Pancreas (tissue), 10 donors: ENCODE results near the gene RBM10. TPM values are rescaled to one million over a fixed set of nuclear protein-coding genes. Genes with fewer than 3 reads are reported as not detected.

ENCODE experiments used
- ATAC-seq, 4 donors: fragments of 200-7000 bp; cut with Tn5 transposase; one replicate each; pipeline versions ENCODE4 v1.8.0 to v1.9.1; 2020; ENCODE audit warnings: mild to moderate bottlenecking in 4 of 4, moderate library complexity in 4 of 4
- DNase-seq, 6 donors: peaks; one replicate each; pipeline ENCODE4 v3.0.0-alpha.2; 2020
- FAIRE-seq: peaks from 2 replicates; lab custom pipeline; 2012; peaks lifted over from hg19 to GRCh38; lab: Jason Lieb, UNC
- H3K27ac ChIP-seq, 4 donors: fragments of 200-600 bp; sonication (generic); 1 replicate in 3 of 4; 2 replicates in 1 of 4; pipeline versions ENCODE4 v1.5.0 to v1.8.0; 2020
- H3K27me3 ChIP-seq, 4 donors: fragments of 200-600 bp; one replicate each; pipeline ENCODE4 v1.8.0; 2021
- H3K36me3 ChIP-seq, 3 donors: fragments of 200-600 bp; sonication (generic) in 1 of 3; one replicate each; pipeline versions ENCODE4 v1.5.0 to v1.8.0; 2020 to 2021
- H3K4me1 ChIP-seq, 3 donors: fragments of 200-600 bp; one replicate each; pipeline ENCODE4 v1.8.0; 2021
- H3K4me3 ChIP-seq, 4 donors: fragments of 200-600 bp; sonication (generic) in 2 of 4; one replicate each; pipeline versions ENCODE4 v1.5.0 to v1.8.0; 2020 to 2021
- H3K9me3 ChIP-seq, 4 donors: fragments of 200-600 bp; one replicate each; pipeline ENCODE4 v1.8.0; 2021
- WGBS, 2 donors: extraction: QIAGEN DNeasy Blood & Tissue Kit; methylation state at CpG; one replicate each; pipeline ENCODE4 v1.1.7; 2013; 5-methylcytosine and 5-hydroxymethylcytosine counted together
- intact Hi-C, 3 donors: fragments of 100-400 bp; cut with DNase I; formaldehyde crosslinking; loops; one replicate each; pipeline versions ENCODE4 v1.11.1 to v1.14.2; 2022
- polyA plus RNA-seq, 2 donors: library from polyadenylated mRNA; stranded (reverse); fragments of 200-250 nt; gene quantifications; one replicate each; pipeline ENCODE4 v1.2.3, GENCODE V29; 2013
- total RNA-seq, 6 donors: library from RNA; stranded (reverse); fragmentation: NEBNext Ultra II Directional in 4 of 6; extraction: Animal tissue kit (Norgen Biotek cat#: 25700) in 4 of 6; gene quantifications; one replicate each; pipeline versions ENCODE4 v1.2.1 to v1.2.4, GENCODE V29; 2021 to 2023
- TF ChIP-seq, protein P1 (sequence below), 4 donors: fragments of 200-600 bp; sonication (generic) in 3 of 4; IDR thresholded peaks; one replicate each; pipeline versions ENCODE4 v1.5.0 to v1.8.0; 2021; ENCODE audit warnings: antibody characterized with exemption in 4 of 4
- donor health status: healthy with polysubstance abuse.
- donor health status: DM: no; HTN: no; CAD: no; lungs with moderate emphysema.
- donor health status: DM: no; HTN: no; CAD: no.
- donor health status: control.
- donor health status: control.
- donor health status: Bipolar disorder and iron deficiency.
- donor health status: DM: yes; HTN: yes; CAD: no.
- donor health status: DM: no; HTN: no; CAD: no.
- donor health status: DM: no; HTN: no; CAD: no.
- donor health status: DM: yes; HTN: yes; CAD: no.

Gene RBM10
- total and polyA plus RNA-seq, 8 donors: 13.3 to 42.0 (median 21.3) TPM

DNA sequence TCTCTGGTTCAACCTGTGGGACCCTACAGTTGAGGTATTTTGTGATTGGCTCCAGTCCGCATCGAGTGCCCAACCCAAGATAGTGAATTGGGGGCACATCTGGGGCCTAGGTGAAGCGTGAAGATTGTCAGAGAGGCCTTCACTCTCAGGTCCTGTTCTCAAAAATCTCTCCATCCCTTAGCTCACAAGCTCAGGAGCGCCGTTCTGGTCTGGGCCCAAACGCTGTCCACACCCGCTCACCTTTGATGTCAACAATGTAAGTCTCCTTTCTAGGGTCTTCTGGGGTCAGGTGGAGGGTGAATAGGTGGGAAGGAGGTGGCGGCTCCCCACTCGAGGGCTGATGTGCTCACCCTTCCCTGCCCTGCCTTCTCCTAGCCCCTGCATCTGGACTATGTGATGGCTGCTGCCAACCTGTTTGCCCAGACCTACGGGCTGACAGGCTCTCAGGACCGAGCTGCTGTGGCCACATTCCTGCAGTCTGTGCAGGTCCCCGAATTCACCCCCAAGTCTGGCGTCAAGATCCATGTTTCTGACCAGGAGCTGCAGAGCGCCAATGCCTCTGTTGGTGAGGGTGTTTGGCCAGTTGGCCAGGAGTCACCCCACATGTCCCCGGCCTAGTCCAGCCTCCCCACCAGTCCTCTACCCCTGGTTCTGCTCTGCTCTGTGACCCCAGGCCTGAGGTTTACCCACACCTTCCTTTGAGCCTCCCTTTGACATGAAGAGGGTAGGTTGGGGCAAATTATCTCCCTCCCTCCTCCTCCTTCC is 65.8 kb downstream of the RBM10 start:
- no peak for FAIRE-seq
- H3K4me3 ChIP-seq: no peak overlapping the region
- DNase-seq: peak in 2 of 6 donors; percentile 37 to 39
- intact Hi-C loops: no loop called here
- ATAC-seq: no peak
- no peaks in the 10 kb centered on the region for H3K9me3 ChIP-seq
- no peak overlapping the region for H3K27ac ChIP-seq
- peaks cover 4 to 72% (median 22%) of the 10 kb centered on the region in 3 donors for H3K36me3 ChIP-seq
- H3K27me3 ChIP-seq: no peaks in the 10 kb centered on the region
- H3K4me1 ChIP-seq: no peaks in the 10 kb centered on the region
- TF ChIP-seq, protein P1, sequence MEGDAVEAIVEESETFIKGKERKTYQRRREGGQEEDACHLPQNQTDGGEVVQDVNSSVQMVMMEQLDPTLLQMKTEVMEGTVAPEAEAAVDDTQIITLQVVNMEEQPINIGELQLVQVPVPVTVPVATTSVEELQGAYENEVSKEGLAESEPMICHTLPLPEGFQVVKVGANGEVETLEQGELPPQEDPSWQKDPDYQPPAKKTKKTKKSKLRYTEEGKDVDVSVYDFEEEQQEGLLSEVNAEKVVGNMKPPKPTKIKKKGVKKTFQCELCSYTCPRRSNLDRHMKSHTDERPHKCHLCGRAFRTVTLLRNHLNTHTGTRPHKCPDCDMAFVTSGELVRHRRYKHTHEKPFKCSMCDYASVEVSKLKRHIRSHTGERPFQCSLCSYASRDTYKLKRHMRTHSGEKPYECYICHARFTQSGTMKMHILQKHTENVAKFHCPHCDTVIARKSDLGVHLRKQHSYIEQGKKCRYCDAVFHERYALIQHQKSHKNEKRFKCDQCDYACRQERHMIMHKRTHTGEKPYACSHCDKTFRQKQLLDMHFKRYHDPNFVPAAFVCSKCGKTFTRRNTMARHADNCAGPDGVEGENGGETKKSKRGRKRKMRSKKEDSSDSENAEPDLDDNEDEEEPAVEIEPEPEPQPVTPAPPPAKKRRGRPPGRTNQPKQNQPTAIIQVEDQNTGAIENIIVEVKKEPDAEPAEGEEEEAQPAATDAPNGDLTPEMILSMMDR (IDR thresholded peaks at IDR 0.05): no peak
- WGBS, 2 donors: 92 to 98% methylated on average over 15 of the region's 15 CpGs

DNA sequence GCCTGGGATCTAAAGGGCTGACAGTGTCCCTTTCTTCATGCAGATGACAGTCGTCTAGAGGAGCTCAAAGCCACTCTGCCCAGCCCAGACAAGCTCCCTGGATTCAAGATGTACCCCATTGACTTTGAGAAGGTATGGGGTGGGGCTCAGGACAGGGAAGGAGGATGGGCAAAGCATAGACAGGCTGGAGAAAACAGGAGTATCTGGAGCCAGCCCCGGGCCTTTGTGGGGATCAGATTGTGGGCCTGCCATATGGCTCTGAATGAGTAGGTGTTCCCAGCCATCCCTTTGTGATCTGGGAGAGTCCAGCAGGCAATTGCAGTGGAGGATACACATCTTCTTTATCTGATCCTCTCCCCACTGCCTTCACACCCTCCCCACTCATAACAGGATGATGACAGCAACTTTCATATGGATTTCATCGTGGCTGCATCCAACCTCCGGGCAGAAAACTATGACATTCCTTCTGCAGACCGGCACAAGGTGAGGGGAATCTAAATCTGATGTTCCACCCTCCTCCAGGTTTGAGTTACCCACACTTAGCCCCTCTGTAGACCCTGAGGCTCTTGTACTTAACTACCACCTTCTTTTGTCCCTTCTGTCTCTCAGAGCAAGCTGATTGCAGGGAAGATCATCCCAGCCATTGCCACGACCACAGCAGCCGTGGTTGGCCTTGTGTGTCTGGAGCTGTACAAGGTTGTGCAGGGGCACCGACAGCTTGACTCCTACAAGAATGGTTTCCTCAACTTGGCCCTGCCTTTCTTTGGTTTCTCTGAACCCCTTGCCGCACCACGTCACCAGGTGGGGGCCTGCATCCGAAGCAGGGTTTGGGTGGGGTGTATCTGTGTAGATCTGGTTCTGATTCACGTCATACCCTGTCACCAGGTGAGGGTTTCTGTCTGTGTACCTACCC is 67.6 kb downstream of the RBM10 start:
- Histone ChIP-seq H3K36me3 (peaks cover 4 to 56% (median 19%) of the 10 kb centered on the region in 3 donors), H3K4me3 (no peak overlapping the region), H3K4me1 (peaks cover 0 to 5% (median 0%) of the 10 kb centered on the region in 3 donors), H3K27me3 (no peaks in the 10 kb centered on the region), H3K27ac (no peak overlapping the region), H3K9me3 (no peaks in the 10 kb centered on the region)
- no peak for FAIRE-seq
- no peak for ATAC-seq
- 91 to 93% methylated on average over 12 of the region's 12 CpGs for WGBS, 2 donors
- DNase-seq: peak in 1 of 6 donors; percentile 33
- TF ChIP-seq, protein P1 (IDR thresholded peaks at IDR 0.05): no peak
- intact Hi-C loops: no loop called here

DNA sequence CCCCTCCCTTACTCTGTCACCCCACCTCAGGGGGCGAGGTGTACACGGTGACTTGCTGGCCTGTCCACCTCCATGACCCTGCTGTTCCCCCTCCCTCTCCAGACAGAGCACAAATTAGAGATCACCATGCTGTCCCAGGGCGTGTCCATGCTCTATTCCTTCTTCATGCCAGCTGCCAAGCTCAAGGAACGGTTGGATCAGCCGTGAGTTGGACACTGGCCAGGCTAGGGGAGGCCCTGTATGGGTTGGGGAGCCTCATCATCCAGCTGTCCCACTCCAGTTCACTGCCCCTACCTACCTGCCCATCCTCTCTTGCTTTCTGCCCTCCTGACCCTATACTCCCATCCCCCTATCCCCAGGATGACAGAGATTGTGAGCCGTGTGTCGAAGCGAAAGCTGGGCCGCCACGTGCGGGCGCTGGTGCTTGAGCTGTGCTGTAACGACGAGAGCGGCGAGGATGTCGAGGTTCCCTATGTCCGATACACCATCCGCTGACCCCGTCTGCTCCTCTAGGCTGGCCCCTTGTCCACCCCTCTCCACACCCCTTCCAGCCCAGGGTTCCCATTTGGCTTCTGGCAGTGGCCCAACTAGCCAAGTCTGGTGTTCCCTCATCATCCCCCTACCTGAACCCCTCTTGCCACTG is 69.5 kb downstream of the RBM10 start:
- no peak for FAIRE-seq
- peaks cover 4 to 50% (median 19%) of the 10 kb centered on the region in 3 donors for H3K36me3 ChIP-seq
- DNase-seq: peak in 2 of 6 donors; percentile 49 to 67
- no peaks in the 10 kb centered on the region for H3K27me3 ChIP-seq
- no peaks in the 10 kb centered on the region for H3K9me3 ChIP-seq
- no peak for ATAC-seq
- WGBS, 2 donors: 83 to 90% methylated on average over 20 of the region's 20 CpGs
- H3K27ac ChIP-seq: no peak overlapping the region
- peaks cover 0 to 5% (median 0%) of the 10 kb centered on the region in 3 donors for H3K4me1 ChIP-seq
- H3K4me3 ChIP-seq: no peak overlapping the region
- intact Hi-C loops: no loop called here
- TF ChIP-seq, protein P1 (IDR thresholded peaks at IDR 0.05): no peak

DNA sequence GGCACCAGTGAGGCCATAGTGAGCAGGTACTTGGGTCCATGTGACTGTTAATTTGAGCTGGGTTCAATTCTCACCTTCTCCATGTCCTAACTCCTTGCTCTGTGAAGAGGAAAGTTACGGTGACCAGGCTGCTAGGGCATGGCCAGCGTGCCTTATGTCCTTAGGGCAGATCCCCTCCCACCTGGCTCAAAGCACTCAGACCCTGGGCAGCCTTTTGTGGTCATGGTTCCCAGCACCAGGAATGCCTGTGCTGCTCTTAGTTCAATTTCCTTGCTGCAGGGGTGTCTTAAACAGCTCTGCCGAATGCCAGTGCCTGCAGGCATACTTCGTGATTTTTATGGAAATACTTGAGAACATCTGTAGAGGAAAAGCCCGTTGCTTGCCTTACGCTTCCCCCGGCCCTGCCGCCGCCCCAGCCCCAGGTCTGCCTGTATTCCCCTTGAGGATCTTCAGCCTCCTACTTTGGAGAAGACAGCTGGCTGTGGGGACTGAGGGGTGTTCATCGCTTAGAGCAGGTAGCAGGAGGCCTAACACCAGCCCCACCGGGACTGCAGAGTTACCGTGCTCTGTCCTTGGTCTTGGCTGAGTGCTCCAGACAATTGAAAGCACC is 70.4 kb downstream of the RBM10 start:
- ATAC-seq (no peak), FAIRE-seq (no peak), DNase-seq (peak in 2 of 6 donors; percentile 48)
- 93 to 95% methylated on average over 12 of the region's 12 CpGs for WGBS, 2 donors
- intact Hi-C loops: no loop called here
- Histone ChIP-seq H3K27ac (no peak overlapping the region), H3K27me3 (no peaks in the 10 kb centered on the region), H3K4me3 (no peak overlapping the region), H3K36me3 (peaks cover 0 to 43% (median 13%) of the 10 kb centered on the region in 3 donors), H3K4me1 (peaks cover 0 to 9% (median 0%) of the 10 kb centered on the region in 3 donors), H3K9me3 (no peaks in the 10 kb centered on the region)
- TF ChIP-seq, protein P1 (IDR thresholded peaks at IDR 0.05): no peak
